KMS-11 (cell line): ENCODE data around the gene TSR2.

ENCODE experiments used
- H2AFZ ChIP-seq: fragments of 200-600 bp; sonication (generic); 2 replicates; pipeline ENCODE4 v1.6.1; 2016; ENCODE audit warnings: antibody characterized with exemption, mixed run types, low read depth
- H3K27ac ChIP-seq: fragments of 200-600 bp; sonication (generic); 2 replicates; pipeline ENCODE4 v1.6.1; 2016; ENCODE audit warnings: mild to moderate bottlenecking, mixed run types
- H3K27me3 ChIP-seq: fragments of 200-600 bp; sonication (generic); 2 replicates; pipeline ENCODE4 v1.6.1; 2017; ENCODE audit warnings: mild to moderate bottlenecking, low read depth, mixed run types, moderate library complexity; ENCODE audit not compliant: insufficient read depth
- H3K36me3 ChIP-seq: fragments of 200-600 bp; sonication (generic); 2 replicates; pipeline ENCODE4 v1.6.1; 2017; ENCODE audit warnings: mild to moderate bottlenecking, mixed run types; ENCODE audit not compliant: insufficient read depth
- H3K4me1 ChIP-seq: fragments of 200-600 bp; sonication (generic); 2 replicates; pipeline ENCODE4 v1.6.1; 2016; ENCODE audit warnings: mild to moderate bottlenecking, low read depth, mixed run types; ENCODE audit not compliant: poor library complexity, severe bottlenecking
- H3K4me2 ChIP-seq: fragments of 200-600 bp; sonication (generic); 2 replicates; pipeline ENCODE4 v1.7.0; 2016; ENCODE audit warnings: mild to moderate bottlenecking, mixed run types
- H3K4me3 ChIP-seq: fragments of 200-600 bp; sonication (generic); IDR thresholded peaks from 2 replicates; pipeline ENCODE4 v1.6.1; 2017; ENCODE audit warnings: low read depth, low read length, mixed read lengths; ENCODE audit not compliant: insufficient read depth
- H3K79me2 ChIP-seq: fragments of 200-600 bp; sonication (generic); 2 replicates; pipeline ENCODE4 v1.6.1; 2016; ENCODE audit warnings: low read depth, mixed run types; ENCODE audit not compliant: insufficient read depth
- H3K9ac ChIP-seq: fragments of 200-600 bp; sonication (generic); 2 replicates; pipeline ENCODE4 v1.6.1; 2016; ENCODE audit warnings: mild to moderate bottlenecking, mixed run types
- H4K20me1 ChIP-seq: fragments of 200-600 bp; sonication (generic); 2 replicates; pipeline ENCODE4 v1.6.1; 2016; ENCODE audit warnings: mild to moderate bottlenecking, mixed run types; ENCODE audit not compliant: insufficient read depth
- CTCF ChIP-seq: fragments of 200-600 bp; sonication (generic); conservative IDR thresholded peaks from 2 replicates; pipeline ENCODE4 v1.6.1; 2017; ENCODE audit warnings: low read depth, mild to moderate bottlenecking, antibody characterized with exemption, low read length, moderate library complexity, mixed read lengths

The TSR2 gene

GRCh38 chrX:54439960-54440871 lies at the start of gene TSR2:
Gene TSR2 (plus strand): TSS chrX:54440404. CDS start chrX:54440422, 18 bp downstream.
- Histone ChIP-seq H3K9ac (peak within 1 kb of the TSS; percentile 82), H4K20me1 (no peaks in the 10 kb centered on the region), H3K36me3 (no peaks in the 10 kb centered on the region), H3K27ac (peak within 1 kb of the TSS; percentile 31), H2AFZ (peak within 1 kb of the TSS; percentile 61), H3K4me3 (no peak within 1 kb of the TSS), H3K27me3 (no peaks in the 10 kb centered on the region), H3K4me1 (peaks cover 45% of the 10 kb centered on the region), H3K79me2 (peaks cover 43% of the 10 kb centered on the region), H3K4me2 (peak within 1 kb of the TSS; percentile 92)
- no peak; the same call in 1 of the 2 replicates for TF ChIP-seq CTCF

GRCh38 chrX:54397113-54397512 lies 43.1 kb upstream of the TSR2 start:
- Histone ChIP-seq H3K4me2 (no peak overlapping the region), H3K36me3 (no peaks in the 10 kb centered on the region), H3K27ac (no peak overlapping the region), H3K4me1 (no peaks in the 10 kb centered on the region), H3K4me3 (no peak overlapping the region), H2AFZ (no peak overlapping the region), H4K20me1 (no peaks in the 10 kb centered on the region), H3K9ac (no peak overlapping the region), H3K27me3 (no peaks in the 10 kb centered on the region), H3K79me2 (no peaks in the 10 kb centered on the region)
- TF ChIP-seq CTCF = no peak

GRCh38 chrX:54407266-54407665 lies 32.9 kb upstream of the TSR2 start:
- no peak overlapping the region for H3K4me2 ChIP-seq
- no peak overlapping the region for H2AFZ ChIP-seq
- H3K9ac ChIP-seq = no peak overlapping the region
- H3K27me3 ChIP-seq = no peaks in the 10 kb centered on the region
- TF ChIP-seq CTCF = no peak
- H3K4me3 ChIP-seq = no peak overlapping the region
- H3K36me3 ChIP-seq = no peaks in the 10 kb centered on the region
- H3K4me1 ChIP-seq = peaks cover 59% of the 10 kb centered on the region
- H3K27ac ChIP-seq = no peak overlapping the region
- H3K79me2 ChIP-seq = no peaks in the 10 kb centered on the region
- H4K20me1 ChIP-seq = no peaks in the 10 kb centered on the region

- TF ChIP-seq CTCF = no peak
- H3K36me3 ChIP-seq = no peaks in the 10 kb centered on the region
- H3K4me1 ChIP-seq = peaks cover 98% of the 10 kb centered on the region
- peak overlapping the region; percentile 93 for H3K27ac ChIP-seq
- H3K9ac ChIP-seq = peak overlapping the region; percentile 20; the same call in 1 of the 2 replicates
- no peaks in the 10 kb centered on the region for H3K79me2 ChIP-seq
- H3K27me3 ChIP-seq = no peaks in the 10 kb centered on the region
- H3K4me3 ChIP-seq = no peak overlapping the region
- H3K4me2 ChIP-seq = peak overlapping the region; percentile 60
- H2AFZ ChIP-seq = peak overlapping the region; percentile 34; the same call in 1 of the 2 replicates
- H4K20me1 ChIP-seq = no peaks in the 10 kb centered on the region
These were observed 28.5 kb upstream of the TSR2 start for GRCh38 chrX:54411732-54412131.
